Heart right ventricle (tissue), 16 donors: Measurements from ENCODE around the gene TULP3. TPM values are rescaled to one million over a fixed set of nuclear protein-coding genes. Genes with fewer than 3 reads are reported as not detected.

Experiments used
- ATAC-seq, 8 donors: fragments of 200-7000 bp; cut with Tn5 transposase; one replicate each; pipeline ENCODE4 v1.9.1; 2020; ENCODE audit warnings: mild to moderate bottlenecking in 8 of 8, moderate library complexity in 8 of 8, moderate number of reproducible peaks in 1 of 8
- DNase-seq, 2 donors: peaks; one replicate each; pipeline ENCODE4 v3.0.0-alpha.2; 2020
- H3K27ac ChIP-seq, 10 donors: fragments of 200-600 bp; sonication (generic) in 2 of 10; one replicate each; pipeline versions ENCODE4 v1.5.0 to v1.8.0; 2020 to 2022; ENCODE audit warnings: mild to moderate bottlenecking in 3 of 10
- H3K27me3 ChIP-seq, 7 donors: fragments of 200-600 bp; one replicate each; pipeline ENCODE4 v1.8.0; 2021 to 2022; ENCODE audit warnings: mild to moderate bottlenecking in 2 of 7
- H3K36me3 ChIP-seq, 9 donors: fragments of 200-600 bp; sonication (generic) in 1 of 9; one replicate each; pipeline versions ENCODE4 v1.5.0 to v1.8.0; 2020 to 2022; ENCODE audit warnings: mild to moderate bottlenecking in 2 of 9
- H3K4me1 ChIP-seq, 9 donors: fragments of 200-600 bp; sonication (generic) in 1 of 9; one replicate each; pipeline versions ENCODE4 v1.5.0 to v1.8.0; 2020 to 2022; ENCODE audit warnings: mild to moderate bottlenecking in 4 of 9
- H3K4me3 ChIP-seq, 10 donors: fragments of 200-600 bp; sonication (generic) in 2 of 10; one replicate each; pipeline versions ENCODE4 v1.5.0 to v1.8.0; 2020 to 2022; ENCODE audit warnings: mild to moderate bottlenecking in 7 of 10, moderate library complexity in 2 of 10
- H3K9me3 ChIP-seq, 11 donors: fragments of 200-600 bp in 10 of 11; sonication (generic) in 2 of 11; one replicate each; pipeline versions ENCODE4 v1.5.0 to v1.8.0; 2013 to 2022; ENCODE audit warnings: mild to moderate bottlenecking in 2 of 11, control low read depth in 1 of 11, moderate library complexity in 1 of 11
- CTCF ChIP-seq, 9 donors: fragments of 200-600 bp; sonication (generic) in 2 of 9; IDR thresholded peaks; one replicate each; pipeline versions ENCODE4 v1.5.0 to v1.8.0; 2021 to 2022; ENCODE audit warnings: antibody characterized with exemption in 9 of 9, mild to moderate bottlenecking in 5 of 9, moderate library complexity in 1 of 9
- WGBS, 2 donors: extraction: QIAGEN DNeasy Blood & Tissue Kit; methylation state at CpG; one replicate each; pipeline ENCODE4 v1.1.7; 2013; ENCODE audit warnings: inconsistent platforms in 1 of 2; 5-methylcytosine and 5-hydroxymethylcytosine counted together
- intact Hi-C, 10 donors: fragments of 100-400 bp; cut with DNase I; formaldehyde crosslinking; loops; one replicate each; pipeline versions ENCODE4 v1.11.1 to v1.14.2; 2022
- long read RNA-seq, 3 donors: library from polyadenylated mRNA; unstranded; transcript quantifications; one replicate each; pipeline ENCODE4 v2.0.0, GENCODE V29; 2020 to 2021
- polyA plus RNA-seq, 2 donors: library from polyadenylated mRNA; stranded (reverse); fragments of 200-250 nt; gene quantifications; one replicate each; pipeline ENCODE4 v1.2.3, GENCODE V29; 2013
- total RNA-seq, 10 donors: library from RNA; stranded (reverse); fragmentation: NEBNext Ultra II Directional in 3 of 10; extraction: Animal tissue kit (Norgen Biotek cat#: 25700) in 3 of 10; gene quantifications; one replicate each; pipeline versions ENCODE4 v1.2.1 to v1.2.4, GENCODE V29; 2021 to 2023
- donor health status: Arrhythmogenic right ventricular cardiomyopathy.
- donor health status: ischemic (EF 13 %, LVEDD 7.1; RV severe dilation, severe dysfunction).
- donor health status: healthy with polysubstance abuse.
- donor health status: DM: no; HTN: yes; CAD: no.
- donor health status: DM: no; HTN: no; CAD: no.
- donor health status: ischemic (EF 25% LVEDD 6.9; RV normal size, moderate dysfunction).
- donor health status: ischemic (EF 25% LVEDD 5.7; RV mildly dilated, moderate dysfunction).
- donor health status: healthy.
- donor health status: DM: yes; HTN: yes; CAD: no.
- donor health status: Ischemic cardiomyopathy.
- donor health status: ischemic (EF 35%, LVEDD 5.7; RV mildly dilated, moderate dysfunction).
- donor health status: nonischemic (EF 11% LVEDD 7.7; RV severe dilation, severe dysfunction).
- donor health status: DM: yes; HTN: yes; CAD: no.
- donor health status: PGD.
- donor health status: ischemic (EF 29% LVEDD 5.4; RV normal size, mild dysfunction).
- donor health status: nonischemic (EF 23%, LVEDD 6.1; RV moderate dilation, normal function).

The TULP3 gene
- total RNA-seq = 1 to 10 TPM; 4.0 to 7.3 (median 4.6) TPM
- 1 to 10 TPM; 5.0 to 5.9 TPM for polyA plus RNA-seq
- long read RNA-seq, donor 1, partial matches to known transcripts = 1 of 3 reads
- long read RNA-seq, donor 1, other reads (novel, unspliced or antisense) = 1 of 3 reads
- long read RNA-seq, donor 2, partial matches to known transcripts = 1 of 6 reads
- long read RNA-seq, donor 2, other reads (novel, unspliced or antisense) = 5 of 6 reads
- long read RNA-seq, donor 3, partial matches to known transcripts = 0 of 4 reads
- long read RNA-seq, donor 3, other reads (novel, unspliced or antisense) = 0 of 4 reads

- peak in 5 of 9 donors; percentile 6 to 39 (median 28) for TF ChIP-seq CTCF (IDR thresholded peaks at IDR 0.05)
- intact Hi-C loops = loop anchor here in 2 of 10 donors (2.0 to 5.0 kb wide), 4 partner anchors 52 to 142 kb away; partner anchors contain the start of gene TEAD4 (in 1 of the 2)
- DNase-seq = peak; percentile 99
These were observed at the start of gene TULP3 for GRCh38 chr12:2890388-2891239. TSS of gene TULP3 (plus strand) at chr12:2890891. CDS start at chr12:2890948, 57 bp downstream.

GRCh38 chr12:2841056-2841650 lies 49.5 kb upstream of the TULP3 start:
- Histone ChIP-seq H3K27ac (no peak overlapping the region), H3K4me3 (no peak overlapping the region), H3K36me3 (peaks cover 0 to 35% (median 0%) of the 10 kb centered on the region in 9 donors), H3K9me3 (no peaks in the 10 kb centered on the region), H3K27me3 (peaks cover 0 to 4% (median 0%) of the 10 kb centered on the region in 7 donors), H3K4me1 (peaks cover 0 to 15% (median 0%) of the 10 kb centered on the region in 9 donors)
- DNase-seq = no peak
- ATAC-seq = peak in 2 of 8 donors; percentile 24 to 28
- intact Hi-C loops = no loop called here
- TF ChIP-seq CTCF (IDR thresholded peaks at IDR 0.05) = no peak
- WGBS, 2 donors = 49 to 60% methylated on average over 9 of the region's 9 CpGs

More at GRCh38 chr12:2890388-2891239, at the start of gene TULP3:
- 0 to 1% methylated on average over 80 to 83 of the region's 83 CpGs for WGBS, 2 donors
- H3K27me3 ChIP-seq = no peaks in the 10 kb centered on the region
- peak within 1 kb of the TSS; percentile 83 to 96 (median 92) for H3K27ac ChIP-seq
- peak within 1 kb of the TSS; percentile 84 to 100 (median 95) for H3K4me3 ChIP-seq
- peaks cover 0 to 30% (median 0%) of the 10 kb centered on the region in 9 donors for H3K36me3 ChIP-seq
- peak; percentile 99 for ATAC-seq
- no peaks in the 10 kb centered on the region for H3K9me3 ChIP-seq
- H3K4me1 ChIP-seq = peaks cover 0 to 30% (median 17%) of the 10 kb centered on the region in 9 donors

GRCh38 chr12:2842948-2843347 lies 47.7 kb upstream of the TULP3 start:
- peak overlapping the region in 3 of 10 donors; percentile 5 to 39 (median 35) for H3K27ac ChIP-seq
- no peak overlapping the region for H3K4me3 ChIP-seq
- H3K36me3 ChIP-seq = peaks cover 0 to 38% (median 0%) of the 10 kb centered on the region in 9 donors
- H3K9me3 ChIP-seq = no peaks in the 10 kb centered on the region
- H3K27me3 ChIP-seq = no peaks in the 10 kb centered on the region
- DNase-seq (no peak), ATAC-seq (peak in 6 of 8 donors; percentile 11 to 52 (median 32))
- intact Hi-C loops = no loop called here
- H3K4me1 ChIP-seq = peaks cover 0 to 15% (median 0%) of the 10 kb centered on the region in 9 donors
- TF ChIP-seq CTCF (IDR thresholded peaks at IDR 0.05) = no peak
- WGBS, 2 donors = 57 to 70% methylated on average over 5 of the region's 5 CpGs

- Histone ChIP-seq H3K9me3 (no peaks in the 10 kb centered on the region), H3K4me1 (peaks cover 0 to 15% (median 0%) of the 10 kb centered on the region in 9 donors), H3K27me3 (no peaks in the 10 kb centered on the region), H3K27ac (peak overlapping the region in 5 of 10 donors; percentile 13 to 63 (median 36)), H3K36me3 (peaks cover 0 to 23% (median 0%) of the 10 kb centered on the region in 9 donors), H3K4me3 (no peak overlapping the region)
- TF ChIP-seq CTCF (IDR thresholded peaks at IDR 0.05) = no peak
- intact Hi-C loops = loop anchor here in 1 of 10 donors (5.0 kb wide), 1 partner anchor 193 kb away; no protein-coding TSS in a partner anchor
- no peak for ATAC-seq
- no peak for DNase-seq
- WGBS, 2 donors = 86 to 87% methylated on average over 9 of the region's 9 CpGs
These were observed 45.9 kb upstream of the TULP3 start for GRCh38 chr12:2844786-2845185.
